ENCODE measurements around the gene ALKBH3. TPM values are rescaled to one million over a fixed set of nuclear protein-coding genes. Genes with fewer than 3 reads are reported as not detected.

Gene ALKBH3
- total and polyA plus RNA-seq, 2 experiments from 2014 or later: 10.7 to 10.8 TPM

DNA sequence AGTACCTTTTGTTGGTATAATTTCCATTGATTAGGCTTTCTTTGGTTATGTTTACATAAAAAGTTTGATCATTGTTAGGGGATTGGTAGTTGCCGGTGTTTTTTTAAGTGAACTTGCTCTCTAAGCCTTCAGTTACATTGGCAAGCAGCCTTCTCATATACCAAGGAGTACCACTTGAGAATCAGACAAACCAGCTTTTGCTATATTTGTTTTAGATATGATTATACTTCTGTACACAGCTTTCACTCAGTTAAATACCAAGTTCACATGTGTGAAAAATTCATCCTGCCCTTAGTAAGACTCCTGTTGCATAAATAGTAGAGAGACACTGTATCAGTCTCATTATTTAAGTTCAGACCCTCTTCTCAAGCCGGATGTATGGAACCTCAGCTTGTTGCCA, 22.4 kb downstream of the ALKBH3 start:
- Mint-ChIP-seq H3K4me3 (no peak overlapping the region), H3K4me1 (no peaks in the 10 kb centered on the region), H3K27me3 (ENCODE audit: insufficient read depth, low read depth, poor library complexity) (no peaks in the 10 kb centered on the region), H3K27ac (no peak overlapping the region), H3K36me3 (ENCODE audit: low read depth) (peaks cover 16% of the 10 kb centered on the region), H3K9me3 (no peaks in the 10 kb centered on the region)
- no peak overlapping the region for H3K27ac ChIP-seq (ENCODE audit: low read depth)
- no peak for DNase-seq (ENCODE audit: low spot score)
- no peak for ATAC-seq
- no peak overlapping the region for H3K4me3 ChIP-seq
- no peaks in the 10 kb centered on the region for H3K9me2 ChIP-seq (ENCODE audit: insufficient read depth)
- H3F3A ChIP-seq (replicated peaks; ENCODE audit: low read depth): no peaks in the 10 kb centered on the region
- H3K79me2 ChIP-seq (replicated peaks; ENCODE audit: insufficient read depth): no peaks in the 10 kb centered on the region
- no peak for TF ChIP-seq JUNB (IDR thresholded peaks at IDR 0.05; ENCODE audit: unreplicated experiment)
- TF ChIP-seq ZNF331 (CRISPR knock-in tag; IDR thresholded peaks at IDR 0.05; ENCODE audit: low read depth): no peak
- TF ChIP-seq ZNF114 (CRISPR knock-in tag; IDR thresholded peaks at IDR 0.05): no peak
- TF ChIP-seq, protein P1, sequence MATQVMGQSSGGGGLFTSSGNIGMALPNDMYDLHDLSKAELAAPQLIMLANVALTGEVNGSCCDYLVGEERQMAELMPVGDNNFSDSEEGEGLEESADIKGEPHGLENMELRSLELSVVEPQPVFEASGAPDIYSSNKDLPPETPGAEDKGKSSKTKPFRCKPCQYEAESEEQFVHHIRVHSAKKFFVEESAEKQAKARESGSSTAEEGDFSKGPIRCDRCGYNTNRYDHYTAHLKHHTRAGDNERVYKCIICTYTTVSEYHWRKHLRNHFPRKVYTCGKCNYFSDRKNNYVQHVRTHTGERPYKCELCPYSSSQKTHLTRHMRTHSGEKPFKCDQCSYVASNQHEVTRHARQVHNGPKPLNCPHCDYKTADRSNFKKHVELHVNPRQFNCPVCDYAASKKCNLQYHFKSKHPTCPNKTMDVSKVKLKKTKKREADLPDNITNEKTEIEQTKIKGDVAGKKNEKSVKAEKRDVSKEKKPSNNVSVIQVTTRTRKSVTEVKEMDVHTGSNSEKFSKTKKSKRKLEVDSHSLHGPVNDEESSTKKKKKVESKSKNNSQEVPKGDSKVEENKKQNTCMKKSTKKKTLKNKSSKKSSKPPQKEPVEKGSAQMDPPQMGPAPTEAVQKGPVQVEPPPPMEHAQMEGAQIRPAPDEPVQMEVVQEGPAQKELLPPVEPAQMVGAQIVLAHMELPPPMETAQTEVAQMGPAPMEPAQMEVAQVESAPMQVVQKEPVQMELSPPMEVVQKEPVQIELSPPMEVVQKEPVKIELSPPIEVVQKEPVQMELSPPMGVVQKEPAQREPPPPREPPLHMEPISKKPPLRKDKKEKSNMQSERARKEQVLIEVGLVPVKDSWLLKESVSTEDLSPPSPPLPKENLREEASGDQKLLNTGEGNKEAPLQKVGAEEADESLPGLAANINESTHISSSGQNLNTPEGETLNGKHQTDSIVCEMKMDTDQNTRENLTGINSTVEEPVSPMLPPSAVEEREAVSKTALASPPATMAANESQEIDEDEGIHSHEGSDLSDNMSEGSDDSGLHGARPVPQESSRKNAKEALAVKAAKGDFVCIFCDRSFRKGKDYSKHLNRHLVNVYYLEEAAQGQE (IDR thresholded peaks at IDR 0.05; ENCODE audit: unreplicated experiment): no peak
- TF ChIP-seq, protein P2, sequence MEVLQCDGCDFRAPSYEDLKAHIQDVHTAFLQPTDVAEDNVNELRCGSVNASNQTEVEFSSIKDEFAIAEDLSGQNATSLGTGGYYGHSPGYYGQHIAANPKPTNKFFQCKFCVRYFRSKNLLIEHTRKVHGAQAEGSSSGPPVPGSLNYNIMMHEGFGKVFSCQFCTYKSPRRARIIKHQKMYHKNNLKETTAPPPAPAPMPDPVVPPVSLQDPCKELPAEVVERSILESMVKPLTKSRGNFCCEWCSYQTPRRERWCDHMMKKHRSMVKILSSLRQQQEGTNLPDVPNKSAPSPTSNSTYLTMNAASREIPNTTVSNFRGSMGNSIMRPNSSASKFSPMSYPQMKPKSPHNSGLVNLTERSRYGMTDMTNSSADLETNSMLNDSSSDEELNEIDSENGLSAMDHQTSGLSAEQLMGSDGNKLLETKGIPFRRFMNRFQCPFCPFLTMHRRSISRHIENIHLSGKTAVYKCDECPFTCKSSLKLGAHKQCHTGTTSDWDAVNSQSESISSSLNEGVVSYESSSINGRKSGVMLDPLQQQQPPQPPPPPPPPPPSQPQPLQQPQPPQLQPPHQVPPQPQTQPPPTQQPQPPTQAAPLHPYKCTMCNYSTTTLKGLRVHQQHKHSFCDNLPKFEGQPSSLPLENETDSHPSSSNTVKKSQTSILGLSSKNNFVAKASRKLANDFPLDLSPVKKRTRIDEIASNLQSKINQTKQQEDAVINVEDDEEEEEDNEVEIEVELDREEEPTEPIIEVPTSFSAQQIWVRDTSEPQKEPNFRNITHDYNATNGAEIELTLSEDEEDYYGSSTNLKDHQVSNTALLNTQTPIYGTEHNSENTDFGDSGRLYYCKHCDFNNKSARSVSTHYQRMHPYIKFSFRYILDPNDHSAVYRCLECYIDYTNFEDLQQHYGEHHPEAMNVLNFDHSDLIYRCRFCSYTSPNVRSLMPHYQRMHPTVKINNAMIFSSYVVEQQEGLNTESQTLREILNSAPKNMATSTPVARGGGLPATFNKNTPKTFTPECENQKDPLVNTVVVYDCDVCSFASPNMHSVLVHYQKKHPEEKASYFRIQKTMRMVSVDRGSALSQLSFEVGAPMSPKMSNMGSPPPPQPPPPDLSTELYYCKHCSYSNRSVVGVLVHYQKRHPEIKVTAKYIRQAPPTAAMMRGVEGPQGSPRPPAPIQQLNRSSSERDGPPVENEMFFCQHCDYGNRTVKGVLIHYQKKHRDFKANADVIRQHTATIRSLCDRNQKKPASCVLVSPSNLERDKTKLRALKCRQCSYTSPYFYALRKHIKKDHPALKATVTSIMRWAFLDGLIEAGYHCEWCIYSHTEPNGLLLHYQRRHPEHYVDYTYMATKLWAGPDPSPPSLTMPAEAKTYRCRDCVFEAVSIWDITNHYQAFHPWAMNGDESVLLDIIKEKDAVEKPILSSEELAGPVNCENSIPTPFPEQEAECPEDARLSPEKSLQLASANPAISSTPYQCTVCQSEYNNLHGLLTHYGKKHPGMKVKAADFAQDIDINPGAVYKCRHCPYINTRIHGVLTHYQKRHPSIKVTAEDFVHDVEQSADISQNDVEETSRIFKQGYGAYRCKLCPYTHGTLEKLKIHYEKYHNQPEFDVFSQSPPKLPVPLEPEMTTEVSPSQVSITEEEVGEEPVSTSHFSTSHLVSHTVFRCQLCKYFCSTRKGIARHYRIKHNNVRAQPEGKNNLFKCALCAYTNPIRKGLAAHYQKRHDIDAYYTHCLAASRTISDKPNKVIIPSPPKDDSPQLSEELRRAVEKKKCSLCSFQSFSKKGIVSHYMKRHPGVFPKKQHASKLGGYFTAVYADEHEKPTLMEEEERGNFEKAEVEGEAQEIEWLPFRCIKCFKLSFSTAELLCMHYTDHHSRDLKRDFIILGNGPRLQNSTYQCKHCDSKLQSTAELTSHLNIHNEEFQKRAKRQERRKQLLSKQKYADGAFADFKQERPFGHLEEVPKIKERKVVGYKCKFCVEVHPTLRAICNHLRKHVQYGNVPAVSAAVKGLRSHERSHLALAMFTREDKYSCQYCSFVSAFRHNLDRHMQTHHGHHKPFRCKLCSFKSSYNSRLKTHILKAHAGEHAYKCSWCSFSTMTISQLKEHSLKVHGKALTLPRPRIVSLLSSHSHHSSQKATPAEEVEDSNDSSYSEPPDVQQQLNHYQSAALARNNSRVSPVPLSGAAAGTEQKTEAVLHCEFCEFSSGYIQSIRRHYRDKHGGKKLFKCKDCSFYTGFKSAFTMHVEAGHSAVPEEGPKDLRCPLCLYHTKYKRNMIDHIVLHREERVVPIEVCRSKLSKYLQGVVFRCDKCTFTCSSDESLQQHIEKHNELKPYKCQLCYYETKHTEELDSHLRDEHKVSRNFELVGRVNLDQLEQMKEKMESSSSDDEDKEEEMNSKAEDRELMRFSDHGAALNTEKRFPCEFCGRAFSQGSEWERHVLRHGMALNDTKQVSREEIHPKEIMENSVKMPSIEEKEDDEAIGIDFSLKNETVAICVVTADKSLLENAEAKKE (CRISPR knock-in tag; IDR thresholded peaks at IDR 0.05): no peak
- no peak for TF ChIP-seq CREB1 (CRISPR knock-in tag; IDR thresholded peaks at IDR 0.05; ENCODE audit: low read depth)
- no peak for TF ChIP-seq EZH2 (IDR thresholded peaks at IDR 0.05; ENCODE audit: low read depth, unreplicated experiment)
- TF ChIP-seq STAT1 (IDR thresholded peaks at IDR 0.05; ENCODE audit: unreplicated experiment): no peak
- TF ChIP-seq, protein P3, sequence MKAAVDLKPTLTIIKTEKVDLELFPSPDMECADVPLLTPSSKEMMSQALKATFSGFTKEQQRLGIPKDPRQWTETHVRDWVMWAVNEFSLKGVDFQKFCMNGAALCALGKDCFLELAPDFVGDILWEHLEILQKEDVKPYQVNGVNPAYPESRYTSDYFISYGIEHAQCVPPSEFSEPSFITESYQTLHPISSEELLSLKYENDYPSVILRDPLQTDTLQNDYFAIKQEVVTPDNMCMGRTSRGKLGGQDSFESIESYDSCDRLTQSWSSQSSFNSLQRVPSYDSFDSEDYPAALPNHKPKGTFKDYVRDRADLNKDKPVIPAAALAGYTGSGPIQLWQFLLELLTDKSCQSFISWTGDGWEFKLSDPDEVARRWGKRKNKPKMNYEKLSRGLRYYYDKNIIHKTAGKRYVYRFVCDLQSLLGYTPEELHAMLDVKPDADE (IDR thresholded peaks at IDR 0.05): no peak
- no peak for TF ChIP-seq POLR2AphosphoS5 (IDR thresholded peaks at IDR 0.05; ENCODE audit: low read depth)
- TF ChIP-seq NANOG (IDR thresholded peaks at IDR 0.05; ENCODE audit: borderline replicate concordance): no peak
- H3K27me3 ChIP-seq (ENCODE audit: insufficient read depth): no peaks in the 10 kb centered on the region
- no peaks in the 10 kb centered on the region for H3K4me1 ChIP-seq (ENCODE audit: insufficient read depth)
- no peak overlapping the region for H3K4me2 ChIP-seq
- H4K20me1 ChIP-seq (replicated peaks; ENCODE audit: insufficient read depth): no peaks in the 10 kb centered on the region
- no peak overlapping the region for H2AFZ ChIP-seq
- no peaks in the 10 kb centered on the region for H3K36me3 ChIP-seq (ENCODE audit: insufficient read depth)
